ENCODE measurements around the gene SLC8A1.

SLC8A1 gene

DNA sequence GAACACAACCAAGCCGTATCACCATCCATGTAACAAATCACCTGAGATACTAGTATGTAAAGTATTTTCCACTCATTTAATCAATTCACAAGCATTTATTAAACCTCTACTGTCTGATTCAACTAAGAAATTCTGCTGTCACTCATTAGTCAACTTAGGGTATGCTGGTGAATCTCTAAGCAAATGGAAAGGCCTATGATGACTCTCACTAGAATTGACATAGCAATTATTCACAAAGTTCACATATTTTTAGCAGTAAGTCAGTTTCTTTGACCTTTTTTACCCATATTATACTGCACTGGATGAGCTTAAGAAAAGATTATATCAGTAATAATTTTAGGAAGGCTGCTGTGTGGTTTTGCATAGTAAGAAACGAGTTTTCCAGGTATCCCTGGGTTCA lies 130.1 kb downstream of the SLC8A1 start:
- POLR2A ChIA-PET, result no interaction called here

GRCh38 chr2:40321016-40321623 lies 130.8 kb downstream of the SLC8A1 start:
- CTCF ChIA-PET, result no interaction called here
- TF ChIP-seq, protein P1, sequence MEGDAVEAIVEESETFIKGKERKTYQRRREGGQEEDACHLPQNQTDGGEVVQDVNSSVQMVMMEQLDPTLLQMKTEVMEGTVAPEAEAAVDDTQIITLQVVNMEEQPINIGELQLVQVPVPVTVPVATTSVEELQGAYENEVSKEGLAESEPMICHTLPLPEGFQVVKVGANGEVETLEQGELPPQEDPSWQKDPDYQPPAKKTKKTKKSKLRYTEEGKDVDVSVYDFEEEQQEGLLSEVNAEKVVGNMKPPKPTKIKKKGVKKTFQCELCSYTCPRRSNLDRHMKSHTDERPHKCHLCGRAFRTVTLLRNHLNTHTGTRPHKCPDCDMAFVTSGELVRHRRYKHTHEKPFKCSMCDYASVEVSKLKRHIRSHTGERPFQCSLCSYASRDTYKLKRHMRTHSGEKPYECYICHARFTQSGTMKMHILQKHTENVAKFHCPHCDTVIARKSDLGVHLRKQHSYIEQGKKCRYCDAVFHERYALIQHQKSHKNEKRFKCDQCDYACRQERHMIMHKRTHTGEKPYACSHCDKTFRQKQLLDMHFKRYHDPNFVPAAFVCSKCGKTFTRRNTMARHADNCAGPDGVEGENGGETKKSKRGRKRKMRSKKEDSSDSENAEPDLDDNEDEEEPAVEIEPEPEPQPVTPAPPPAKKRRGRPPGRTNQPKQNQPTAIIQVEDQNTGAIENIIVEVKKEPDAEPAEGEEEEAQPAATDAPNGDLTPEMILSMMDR (IDR thresholded peaks at IDR 0.05; ENCODE audit: insufficient read depth, low read length, missing control alignments), result no peak
- POLR2A ChIA-PET, result no interaction called here
- DNase-seq (ENCODE audit: low read depth, low spot score), result no peak
- H3K4me3 ChIP-seq (ENCODE audit: low read depth, low read length), result no peak overlapping the region

More for the DNA sequence above, 130.1 kb downstream of the SLC8A1 start:
- H3K4me3 ChIP-seq (ENCODE audit: low read depth, low read length), result no peak overlapping the region
- DNase-seq (ENCODE audit: low read depth, low spot score), result no peak
- TF ChIP-seq, protein P1 (IDR thresholded peaks at IDR 0.05; ENCODE audit: insufficient read depth, low read length, missing control alignments), result no peak
- CTCF ChIA-PET, result no interaction called here

DNA sequence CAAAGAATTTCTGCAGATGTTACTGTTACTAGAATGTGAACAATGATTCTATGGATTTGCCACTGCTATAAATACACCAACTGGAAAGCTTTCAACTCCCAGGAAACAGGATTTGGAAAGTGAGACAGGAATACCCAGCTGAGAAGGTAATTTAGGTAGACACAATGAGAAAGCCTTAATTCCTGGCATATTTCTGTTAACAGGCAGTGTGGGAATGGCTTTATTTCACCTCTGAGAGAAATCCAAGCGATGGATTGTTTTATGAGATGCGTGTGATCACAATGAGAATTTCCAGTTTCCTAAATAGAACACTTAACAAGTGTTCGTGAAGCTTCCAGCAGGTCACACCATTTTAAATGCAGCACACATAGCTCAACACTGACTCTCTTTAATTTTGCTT lies 133.0 kb downstream of the SLC8A1 start:
- ChIA-PET POLR2A (no interaction called here), CTCF (no interaction called here)
- no peak for DNase-seq (ENCODE audit: low read depth, low spot score)
- TF ChIP-seq, protein P1 (IDR thresholded peaks at IDR 0.05; ENCODE audit: insufficient read depth, low read length, missing control alignments), result no peak
- H3K4me3 ChIP-seq (ENCODE audit: low read depth, low read length), result no peak overlapping the region

DNA sequence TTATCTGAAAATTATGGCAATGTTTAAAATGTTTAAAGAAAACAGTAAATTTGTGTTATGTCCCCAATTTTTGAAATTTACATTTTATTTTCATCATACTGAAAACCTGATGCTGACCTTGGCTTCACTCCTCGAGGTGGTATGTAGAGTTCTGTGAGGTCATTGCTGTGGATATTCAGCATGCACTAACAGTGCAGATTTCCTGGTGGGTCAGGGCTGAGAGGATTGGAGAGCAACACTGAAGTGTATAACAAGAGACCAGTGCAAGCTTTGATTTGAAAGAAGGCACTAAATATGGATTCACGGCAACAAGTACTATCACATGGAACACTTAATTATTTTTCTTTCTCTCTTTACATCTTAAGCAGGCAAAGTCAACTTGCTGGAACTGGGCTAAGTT lies 134.1 kb downstream of the SLC8A1 start:
- H3K4me3 ChIP-seq (ENCODE audit: low read depth, low read length), result no peak overlapping the region
- CTCF ChIA-PET, result interaction anchor here (0.7 kb wide), 1 partner anchor 33 kb away, joined by 3 read pairs; no protein-coding TSS in a partner anchor
- TF ChIP-seq, protein P1 (IDR thresholded peaks at IDR 0.05; ENCODE audit: insufficient read depth, low read length, missing control alignments), result no peak
- DNase-seq (ENCODE audit: low read depth, low spot score), result no peak
- POLR2A ChIA-PET, result interaction anchor here (0.7 kb wide), 1 partner anchor 10 kb away, joined by 3 read pairs; no protein-coding TSS in a partner anchor

GRCh38 chr2:40317046-40317445 lies 134.8 kb downstream of the SLC8A1 start:
- no peak overlapping the region for H3K4me3 ChIP-seq (ENCODE audit: low read depth, low read length)
- CTCF ChIA-PET, result interaction anchor here (0.6 to 0.7 kb wide), 2 partner anchors 11 to 32 kb away, joined by 3 to 4 read pairs; no protein-coding TSS in a partner anchor
- POLR2A ChIA-PET, result interaction anchor here (0.7 kb wide), 1 partner anchor 11 kb away, joined by 3 read pairs; no protein-coding TSS in a partner anchor
- TF ChIP-seq, protein P1 (IDR thresholded peaks at IDR 0.05; ENCODE audit: insufficient read depth, low read length, missing control alignments), result no peak
- no peak for DNase-seq (ENCODE audit: low read depth, low spot score)

- TF ChIP-seq, protein P1 (IDR thresholded peaks at IDR 0.05; ENCODE audit: insufficient read depth, low read length, missing control alignments), result no peak
- CTCF ChIA-PET, result interaction anchor here (0.9 kb wide), 1 partner anchor 103 kb away, joined by 4 read pairs; no protein-coding TSS in a partner anchor
- POLR2A ChIA-PET, result no interaction called here
- DNase-seq (ENCODE audit: low read depth, low spot score), result no peak
- no peak overlapping the region for H3K4me3 ChIP-seq (ENCODE audit: low read depth, low read length)
These were observed 135.3 kb downstream of the SLC8A1 start for GRCh38 chr2:40316620-40317019.
